PFSK-1 (cell line): Measurements from ENCODE around the gene B4GAT1.

ENCODE experiments used
- FOXP2 ChIP-seq: optimal IDR thresholded peaks from 2 replicates; pipeline ENCODE3; 2011; ENCODE audit warnings: borderline replicate concordance, control low read depth, inconsistent platforms; ENCODE audit not compliant: insufficient read depth; ENCODE audit errors: extremely low read length, extremely low read depth
- POLR2AphosphoS5 ChIP-seq: IDR thresholded peaks from 2 replicates; pipeline ENCODE4 v1.6.1; 2012; ENCODE audit warnings: low read depth, mild to moderate bottlenecking, control low read depth, low read length, moderate library complexity
- SIN3A ChIP-seq: IDR thresholded peaks from 2 replicates; pipeline ENCODE4 v1.6.1; 2012; ENCODE audit warnings: mild to moderate bottlenecking, low read length, moderate library complexity, borderline replicate concordance; ENCODE audit not compliant: insufficient read depth
- TAF1 ChIP-seq: IDR thresholded peaks from 2 replicates; pipeline ENCODE4 v1.6.1; 2012; ENCODE audit warnings: low read length, control low read depth, borderline replicate concordance; ENCODE audit not compliant: insufficient read depth
- TF ChIP-seq, protein P1 (sequence below), 2 experiments: IDR thresholded peaks; 2 replicates each; pipeline versions ENCODE4 v1.6.1 to v1.8.0; 2011 to 2012; ENCODE audit warnings: low read depth in 2 of 2, low read length in 2 of 2, control low read depth in 1 of 2, inconsistent platforms in 1 of 2, mild to moderate bottlenecking in 1 of 2, moderate library complexity in 1 of 2; ENCODE audit not compliant: insufficient read depth in 1 of 2

B4GAT1 gene

DNA sequence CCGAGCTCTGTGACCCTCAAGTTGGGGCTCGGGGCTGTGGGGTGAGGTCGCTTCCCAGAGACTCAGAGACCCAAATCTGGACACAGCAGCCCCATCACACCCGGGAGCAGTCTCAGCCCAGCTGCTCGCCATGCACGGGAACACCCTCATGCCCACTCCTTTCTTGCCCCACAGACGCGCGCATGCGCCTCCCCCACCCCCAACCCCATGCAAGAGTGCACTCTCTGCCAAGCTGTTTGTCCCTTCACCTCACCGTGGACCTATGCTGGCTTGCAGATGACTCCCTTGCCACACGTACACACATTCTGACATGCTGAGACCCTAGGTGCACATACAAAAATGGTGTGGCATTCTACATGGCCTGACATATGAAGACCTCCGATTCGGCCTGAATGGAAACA, 30.1 kb downstream of the B4GAT1 start:
- TF ChIP-seq TAF1: no peak
- no peak for TF ChIP-seq SIN3A
- TF ChIP-seq, protein P1, sequence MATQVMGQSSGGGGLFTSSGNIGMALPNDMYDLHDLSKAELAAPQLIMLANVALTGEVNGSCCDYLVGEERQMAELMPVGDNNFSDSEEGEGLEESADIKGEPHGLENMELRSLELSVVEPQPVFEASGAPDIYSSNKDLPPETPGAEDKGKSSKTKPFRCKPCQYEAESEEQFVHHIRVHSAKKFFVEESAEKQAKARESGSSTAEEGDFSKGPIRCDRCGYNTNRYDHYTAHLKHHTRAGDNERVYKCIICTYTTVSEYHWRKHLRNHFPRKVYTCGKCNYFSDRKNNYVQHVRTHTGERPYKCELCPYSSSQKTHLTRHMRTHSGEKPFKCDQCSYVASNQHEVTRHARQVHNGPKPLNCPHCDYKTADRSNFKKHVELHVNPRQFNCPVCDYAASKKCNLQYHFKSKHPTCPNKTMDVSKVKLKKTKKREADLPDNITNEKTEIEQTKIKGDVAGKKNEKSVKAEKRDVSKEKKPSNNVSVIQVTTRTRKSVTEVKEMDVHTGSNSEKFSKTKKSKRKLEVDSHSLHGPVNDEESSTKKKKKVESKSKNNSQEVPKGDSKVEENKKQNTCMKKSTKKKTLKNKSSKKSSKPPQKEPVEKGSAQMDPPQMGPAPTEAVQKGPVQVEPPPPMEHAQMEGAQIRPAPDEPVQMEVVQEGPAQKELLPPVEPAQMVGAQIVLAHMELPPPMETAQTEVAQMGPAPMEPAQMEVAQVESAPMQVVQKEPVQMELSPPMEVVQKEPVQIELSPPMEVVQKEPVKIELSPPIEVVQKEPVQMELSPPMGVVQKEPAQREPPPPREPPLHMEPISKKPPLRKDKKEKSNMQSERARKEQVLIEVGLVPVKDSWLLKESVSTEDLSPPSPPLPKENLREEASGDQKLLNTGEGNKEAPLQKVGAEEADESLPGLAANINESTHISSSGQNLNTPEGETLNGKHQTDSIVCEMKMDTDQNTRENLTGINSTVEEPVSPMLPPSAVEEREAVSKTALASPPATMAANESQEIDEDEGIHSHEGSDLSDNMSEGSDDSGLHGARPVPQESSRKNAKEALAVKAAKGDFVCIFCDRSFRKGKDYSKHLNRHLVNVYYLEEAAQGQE (IDR thresholded peaks at IDR 0.05; ENCODE audit: insufficient read depth in 1 of 2, low read depth in 2 of 2, low read length in 2 of 2): no peak
- no peak for TF ChIP-seq FOXP2
- no peak; the same call in 1 of the 2 replicates for TF ChIP-seq POLR2AphosphoS5

DNA sequence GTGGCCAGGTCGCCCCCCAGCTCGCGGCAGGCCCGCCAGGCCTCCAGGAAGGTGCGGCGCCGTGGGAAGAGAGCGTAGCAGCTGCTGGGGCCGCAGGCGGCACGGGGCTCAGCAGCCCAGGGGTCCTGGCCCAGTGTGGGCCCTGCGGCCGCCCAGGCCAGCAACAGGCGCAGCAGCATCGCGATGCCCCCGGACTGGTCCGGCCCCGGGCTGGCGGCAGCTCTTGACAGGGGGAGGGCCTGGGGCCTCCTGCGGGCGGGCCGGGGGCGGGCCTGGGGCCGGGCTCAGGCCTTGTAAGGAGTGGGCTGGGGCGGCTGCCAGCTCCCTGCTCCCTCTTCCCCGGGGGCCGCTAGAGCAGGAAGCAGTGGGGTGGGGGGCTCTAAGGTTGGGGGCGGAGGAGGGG, 30.6 kb downstream of the B4GAT1 start, which contains the start of gene CD248:
Gene CD248 (minus strand): TSS at position 196 of the 403 bp plus-strand sequence. CDS start 17 bp downstream, at position 179.
- no peak for TF ChIP-seq SIN3A
- TF ChIP-seq, protein P1 (IDR thresholded peaks at IDR 0.05; ENCODE audit: insufficient read depth in 1 of 2, low read depth in 2 of 2, low read length in 2 of 2): no peak
- peak; percentile 67 for TF ChIP-seq POLR2AphosphoS5
- peak; percentile 40; the same call in 1 of the 2 replicates for TF ChIP-seq TAF1

DNA sequence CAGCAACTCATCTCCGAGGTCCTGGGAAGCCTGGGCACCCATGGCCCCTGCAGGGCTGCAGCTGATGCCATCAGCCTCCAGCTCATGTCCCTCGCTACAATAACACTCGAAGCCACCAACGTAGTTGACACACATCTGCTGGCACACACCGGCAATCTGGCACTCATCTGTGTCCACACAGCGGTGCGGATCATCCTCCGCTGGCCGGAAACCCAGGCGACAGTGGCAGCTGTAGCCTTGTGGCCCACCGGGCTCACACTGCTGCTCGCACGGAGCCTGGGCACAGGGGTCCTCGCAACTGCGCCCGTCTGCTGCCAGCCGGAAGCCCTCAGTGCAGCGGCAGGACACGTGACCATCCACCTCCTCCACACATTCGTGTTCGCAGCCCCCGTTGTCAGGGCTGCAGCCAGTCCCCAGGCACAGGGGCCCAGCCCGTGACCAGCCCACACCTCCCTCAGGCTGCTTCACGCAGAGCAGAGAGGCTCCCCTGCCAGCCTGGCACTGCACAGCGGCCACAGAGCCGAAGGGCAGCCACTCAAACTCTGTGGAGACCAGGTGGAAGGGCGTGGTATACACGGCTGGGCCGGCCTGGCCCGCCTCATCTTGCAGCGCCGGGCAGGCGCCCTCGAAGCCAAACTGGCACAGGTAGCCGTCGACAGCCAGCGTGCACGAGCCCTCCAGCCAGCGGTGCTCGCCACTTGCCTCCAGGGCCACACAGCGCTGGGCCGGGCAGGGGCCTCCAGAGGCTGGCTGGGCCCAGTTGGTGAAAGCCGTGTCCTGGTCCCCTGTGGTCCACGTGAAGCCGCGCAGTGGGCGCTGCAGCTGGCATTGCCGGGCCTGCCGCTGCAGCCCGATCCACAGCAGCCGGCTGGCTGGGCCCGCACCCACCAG, 31.3 kb downstream of the B4GAT1 start:
- TF ChIP-seq POLR2AphosphoS5: no peak
- no peak for TF ChIP-seq FOXP2
- TF ChIP-seq SIN3A: no peak
- TF ChIP-seq, protein P1 (IDR thresholded peaks at IDR 0.05; ENCODE audit: insufficient read depth in 1 of 2, low read depth in 2 of 2, low read length in 2 of 2): no peak
- TF ChIP-seq TAF1: no peak

DNA sequence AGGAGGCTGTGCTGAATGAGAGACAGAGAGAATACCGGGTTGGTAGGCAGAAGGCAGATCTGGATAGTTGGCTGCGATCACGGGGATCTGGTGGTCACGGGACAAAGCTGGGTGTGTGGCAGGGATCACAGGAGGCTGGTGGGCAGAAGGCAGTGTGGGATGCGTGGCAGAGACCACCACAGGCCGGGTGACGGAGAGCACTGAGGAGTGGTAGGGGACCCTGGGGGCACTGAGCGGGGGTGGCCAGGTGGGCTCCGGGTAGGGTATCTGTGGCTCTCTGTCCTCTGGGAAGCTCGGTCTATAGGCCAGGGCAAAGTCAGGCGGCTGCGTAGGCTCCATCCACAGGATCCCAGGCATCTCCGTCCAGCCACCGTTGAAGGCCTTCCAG, 31.9 kb downstream of the B4GAT1 start:
- TF ChIP-seq, protein P1 (IDR thresholded peaks at IDR 0.05; ENCODE audit: insufficient read depth in 1 of 2, low read depth in 2 of 2, low read length in 2 of 2): no peak
- TF ChIP-seq POLR2AphosphoS5: no peak
- TF ChIP-seq SIN3A: no peak
